Uterus (tissue), 4 donors: Measurements from ENCODE around the gene ATP5F1C. TPM values are rescaled to one million over a fixed set of nuclear protein-coding genes. Genes with fewer than 3 reads are reported as not detected.

Experiments
- DNase-seq, 2 donors: peaks; one replicate each; pipeline ENCODE4 v3.0.0-alpha.2; 2019 to 2020
- H3K27ac ChIP-seq, 2 donors: fragments of 200-600 bp; sonication (generic); 1 replicate in 1 of 2; 2 replicates in 1 of 2; pipeline ENCODE4 v1.5.1; 2016 to 2018
- H3K27me3 ChIP-seq, 2 donors: fragments of 200-600 bp; sonication (generic); one replicate each; pipeline ENCODE4 v1.5.1; 2018 to 2019; ENCODE audit warnings: control low read depth in 1 of 2
- H3K36me3 ChIP-seq, 2 donors: fragments of 200-600 bp; sonication (generic); one replicate each; pipeline ENCODE4 v1.5.1; 2019; ENCODE audit warnings: control low read depth in 1 of 2
- H3K4me1 ChIP-seq, 2 donors: fragments of 200-600 bp; sonication (generic); one replicate each; pipeline ENCODE4 v1.5.1; 2018 to 2019; ENCODE audit warnings: control low read depth in 1 of 2
- H3K4me3 ChIP-seq, 2 donors: fragments of 200-600 bp; sonication (generic); 1 replicate in 1 of 2; 2 replicates in 1 of 2; pipeline ENCODE4 v1.5.1; 2018 to 2019; ENCODE audit warnings: mild to moderate bottlenecking in 1 of 2
- H3K9me3 ChIP-seq, 2 donors: fragments of 200-600 bp; sonication (generic); one replicate each; pipeline ENCODE4 v1.5.1; 2019; ENCODE audit warnings: control low read depth in 1 of 2
- CTCF ChIP-seq, 4 experiments: fragments of 200-600 bp in 2 of 4; fragments of 450-650 bp in 2 of 4; sonication (generic) in 2 of 4; IDR thresholded peaks; one replicate each; pipeline ENCODE4 v1.5.1; 2016 to 2019; ENCODE audit warnings: antibody characterized with exemption in 4 of 4, mild to moderate bottlenecking in 2 of 4, moderate library complexity in 1 of 4
- POLR2A ChIP-seq, 2 donors: fragments of 450-650 bp; IDR thresholded peaks; one replicate each; pipeline ENCODE4 v1.6.1; 2016; ENCODE audit warnings: antibody characterized with exemption in 2 of 2, mild to moderate bottlenecking in 1 of 2, moderate library complexity in 1 of 2
- intact Hi-C: fragments of 100-400 bp; cut with DNase I; formaldehyde crosslinking; loops from one replicate; pipeline ENCODE4 v1.15.1; 2023; ENCODE audit warnings: low total_unique reads
- total RNA-seq, 4 donors: library from RNA; depleted of rRNA in 3 of 4; stranded (reverse); fragments of >200 nt in 3 of 4; gene quantifications; one replicate each; pipeline versions ENCODE4 v1.1.0 to v1.2.4, GENCODE V29; 2014 to 2023
- donor health status: DM: yes; HTN: yes; CAD: no.

Gene ATP5F1C
- total RNA-seq, 4 donors from 2014 or later: 126 to 327 (median 230) TPM

GRCh38 chr10:7752251-7752650 lies 35.7 kb upstream of the ATP5F1C start:
- Histone ChIP-seq H3K4me3 (no peak overlapping the region), H3K27ac (no peak overlapping the region), H3K4me1 (no peaks in the 10 kb centered on the region), H3K27me3 (no peaks in the 10 kb centered on the region), H3K36me3 (no peaks in the 10 kb centered on the region), H3K9me3 (no peaks in the 10 kb centered on the region)
- intact Hi-C loops: no loop called here
- TF ChIP-seq POLR2A (IDR thresholded peaks at IDR 0.05) (no peak), CTCF (IDR thresholded peaks at IDR 0.05) (no peak)
- no peak for DNase-seq

GRCh38 chr10:7755103-7755502 lies 32.9 kb upstream of the ATP5F1C start:
- no peak overlapping the region for H3K4me3 ChIP-seq
- no peaks in the 10 kb centered on the region for H3K9me3 ChIP-seq
- no peaks in the 10 kb centered on the region for H3K4me1 ChIP-seq
- no peaks in the 10 kb centered on the region for H3K36me3 ChIP-seq
- no peak overlapping the region for H3K27ac ChIP-seq
- no peaks in the 10 kb centered on the region for H3K27me3 ChIP-seq
- DNase-seq: no peak
- TF ChIP-seq POLR2A (IDR thresholded peaks at IDR 0.05) (no peak), CTCF (IDR thresholded peaks at IDR 0.05) (no peak)
- intact Hi-C loops: no loop called here

- DNase-seq: no peak
- TF ChIP-seq CTCF (IDR thresholded peaks at IDR 0.05) (no peak), POLR2A (IDR thresholded peaks at IDR 0.05) (no peak)
- no peaks in the 10 kb centered on the region for H3K27me3 ChIP-seq
- H3K9me3 ChIP-seq: no peaks in the 10 kb centered on the region
- H3K27ac ChIP-seq: no peak overlapping the region
- no peaks in the 10 kb centered on the region for H3K36me3 ChIP-seq
- H3K4me3 ChIP-seq: no peak overlapping the region
- no peaks in the 10 kb centered on the region for H3K4me1 ChIP-seq
- intact Hi-C loops: no loop called here
Measured at GRCh38 chr10:7756360-7756992, 31.5 kb upstream of the ATP5F1C start.

- no peaks in the 10 kb centered on the region for H3K9me3 ChIP-seq
- no peak overlapping the region for H3K27ac ChIP-seq
- no peak for TF ChIP-seq CTCF (IDR thresholded peaks at IDR 0.05)
- no peak for TF ChIP-seq POLR2A (IDR thresholded peaks at IDR 0.05)
- H3K4me3 ChIP-seq: no peak overlapping the region
- no peak for DNase-seq
- H3K27me3 ChIP-seq: no peaks in the 10 kb centered on the region
- no peaks in the 10 kb centered on the region for H3K36me3 ChIP-seq
- no peaks in the 10 kb centered on the region for H3K4me1 ChIP-seq
- intact Hi-C loops: no loop called here
Measured at GRCh38 chr10:7763929-7764328, 24.0 kb upstream of the ATP5F1C start.

GRCh38 chr10:7766241-7766640 lies 21.7 kb upstream of the ATP5F1C start:
- no peaks in the 10 kb centered on the region for H3K27me3 ChIP-seq
- no peaks in the 10 kb centered on the region for H3K36me3 ChIP-seq
- no peaks in the 10 kb centered on the region for H3K9me3 ChIP-seq
- intact Hi-C loops: no loop called here
- TF ChIP-seq CTCF (IDR thresholded peaks at IDR 0.05): no peak
- no peak for TF ChIP-seq POLR2A (IDR thresholded peaks at IDR 0.05)
- DNase-seq: no peak
- H3K27ac ChIP-seq: no peak overlapping the region
- H3K4me3 ChIP-seq: no peak overlapping the region
- no peaks in the 10 kb centered on the region for H3K4me1 ChIP-seq
